Measurements from ENCODE around the gene ZNF83. TPM values are rescaled to one million over a fixed set of nuclear protein-coding genes. Genes with fewer than 3 reads are reported as not detected.
"Not testable (repeated sequence)": the region's sequence is repeated elsewhere in the genome, so short reads cannot be mapped to it uniquely, and the experiment has no call there.

Gene ZNF83
- total and polyA plus RNA-seq, 2 donors from 2014 or later: 51.8 to 90.4 TPM

- TF ChIP-seq CTCF (IDR thresholded peaks at IDR 0.05; ENCODE audit: borderline replicate concordance, extremely low read depth, insufficient read depth): no peak
- Histone ChIP-seq H3K27me3 (ENCODE audit: control insufficient read depth, insufficient read depth, low read length) (no peaks in the 10 kb centered on the region), H3K27ac (ENCODE audit: low read depth in 2 of 2, low read length in 2 of 2) (no peak overlapping the region), H3K4me3 (ENCODE audit: low read length in 3 of 3) (no peak overlapping the region), H3K36me3 (ENCODE audit: control insufficient read depth in 2 of 3, insufficient read depth in 3 of 3, low read length in 3 of 3) (peaks cover 9 to 37% (median 18%) of the 10 kb centered on the region in 3 donors), H3K4me1 (ENCODE audit: control insufficient read depth in 2 of 3, insufficient read depth in 2 of 3, low read depth in 1 of 3, low read length in 3 of 3) (no peaks in the 10 kb centered on the region), H3K9me3 (ENCODE audit: control insufficient read depth in 2 of 3, insufficient read depth in 1 of 3, low read length in 3 of 3) (peaks cover 0 to 17% (median 0%) of the 10 kb centered on the region in 3 donors), H3K9ac (ENCODE audit: low read length in 3 of 3) (no peak overlapping the region)
- FAIRE-seq (no peak), DNase-seq (no peak)
- intact Hi-C loops (cut with DNase I): no loop called here
These were observed 24.8 kb downstream of the ZNF83 start for GRCh38 chr19:52613299-52613906.

- FAIRE-seq: no peak
- TF ChIP-seq CTCF (IDR thresholded peaks at IDR 0.05; ENCODE audit: borderline replicate concordance, extremely low read depth, insufficient read depth): no peak
These were observed 34.5 kb downstream of the ZNF83 start for GRCh38 chr19:52603558-52604207.

GRCh38 chr19:52602941-52603340, 35.2 kb downstream of the ZNF83 start:
- intact Hi-C loops (cut with DNase I): no loop called here
- Histone ChIP-seq H3K4me3 (ENCODE audit: low read length in 3 of 3) (no peak overlapping the region), H3K36me3 (ENCODE audit: control insufficient read depth in 2 of 3, insufficient read depth in 3 of 3, low read length in 3 of 3) (peaks cover 0 to 3% (median 0%) of the 10 kb centered on the region in 3 donors), H3K27me3 (ENCODE audit: control insufficient read depth, insufficient read depth, low read length) (no peaks in the 10 kb centered on the region), H3K9me3 (ENCODE audit: control insufficient read depth in 2 of 3, insufficient read depth in 1 of 3, low read length in 3 of 3) (no peaks in the 10 kb centered on the region), H3K4me1 (ENCODE audit: control insufficient read depth in 2 of 3, insufficient read depth in 2 of 3, low read depth in 1 of 3, low read length in 3 of 3) (no peaks in the 10 kb centered on the region), H3K27ac (ENCODE audit: low read depth in 2 of 2, low read length in 2 of 2) (no peak overlapping the region), H3K9ac (ENCODE audit: low read length in 3 of 3) (no peak overlapping the region)
- DNase-seq: no peak
- no peak for TF ChIP-seq CTCF (IDR thresholded peaks at IDR 0.05; ENCODE audit: borderline replicate concordance, extremely low read depth, insufficient read depth)
- FAIRE-seq: no peak

More at GRCh38 chr19:52603558-52604207, 34.5 kb downstream of the ZNF83 start:
- H3K4me3 ChIP-seq (ENCODE audit: low read length in 3 of 3): no peak overlapping the region
- peaks cover 0 to 3% (median 0%) of the 10 kb centered on the region in 3 donors for H3K36me3 ChIP-seq (ENCODE audit: control insufficient read depth in 2 of 3, insufficient read depth in 3 of 3, low read length in 3 of 3)
- no peaks in the 10 kb centered on the region for H3K4me1 ChIP-seq (ENCODE audit: control insufficient read depth in 2 of 3, insufficient read depth in 2 of 3, low read depth in 1 of 3, low read length in 3 of 3)
- intact Hi-C loops (cut with DNase I): no loop called here
- H3K27me3 ChIP-seq (ENCODE audit: control insufficient read depth, insufficient read depth, low read length): no peaks in the 10 kb centered on the region
- no peak overlapping the region for H3K9ac ChIP-seq (ENCODE audit: low read length in 3 of 3)
- DNase-seq: peak in 1 of 5 donors; percentile 11
- no peaks in the 10 kb centered on the region for H3K9me3 ChIP-seq (ENCODE audit: control insufficient read depth in 2 of 3, insufficient read depth in 1 of 3, low read length in 3 of 3)
- H3K27ac ChIP-seq (ENCODE audit: low read depth in 2 of 2, low read length in 2 of 2): peak overlapping the region in 1 of 2 donors; percentile 20

DNA sequence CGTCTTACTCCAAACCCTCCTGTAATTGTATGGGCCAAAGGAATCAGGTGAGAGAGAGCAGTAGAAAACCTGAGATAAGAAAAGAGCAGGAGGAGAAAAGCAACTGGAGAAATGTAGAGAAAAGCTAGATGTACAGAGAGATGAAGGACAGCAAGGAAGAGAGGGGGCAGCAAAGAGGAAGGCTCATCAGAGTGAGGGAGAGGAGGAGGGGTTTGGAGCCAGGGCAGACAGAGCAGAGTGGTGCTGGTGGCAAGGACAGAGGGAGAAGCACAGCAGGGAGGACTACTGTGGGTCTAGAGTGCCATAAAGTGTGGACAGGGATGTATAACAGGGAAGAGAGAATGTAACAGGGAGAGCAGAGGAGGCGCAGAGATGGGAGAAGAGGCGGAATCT, 36.2 kb downstream of the ZNF83 start:
- intact Hi-C loops (cut with DNase I); H3K36me3 ChIP-seq (ENCODE audit: control insufficient read depth in 2 of 3, insufficient read depth in 3 of 3, low read length in 3 of 3); FAIRE-seq; H3K27me3 ChIP-seq (ENCODE audit: control insufficient read depth, insufficient read depth, low read length); H3K4me1 ChIP-seq (ENCODE audit: control insufficient read depth in 2 of 3, insufficient read depth in 2 of 3, low read depth in 1 of 3, low read length in 3 of 3); H3K9me3 ChIP-seq (ENCODE audit: control insufficient read depth in 2 of 3, insufficient read depth in 1 of 3, low read length in 3 of 3): not testable (repeated sequence)
- Histone ChIP-seq H3K4me3 (ENCODE audit: low read length in 3 of 3) (peak overlapping the region; percentile 20 to 90 (median 86)), H3K9ac (ENCODE audit: low read length in 3 of 3) (peak overlapping the region in 2 of 3 donors; percentile 6 to 89), H3K27ac (ENCODE audit: low read depth in 2 of 2, low read length in 2 of 2) (peak overlapping the region in 1 of 2 donors; percentile 75)
- peak in 3 of 5 donors; percentile 15 to 39 (median 32) for DNase-seq
